ENCODE measurements around the gene NEURL1.

NEURL1 gene

DNA sequence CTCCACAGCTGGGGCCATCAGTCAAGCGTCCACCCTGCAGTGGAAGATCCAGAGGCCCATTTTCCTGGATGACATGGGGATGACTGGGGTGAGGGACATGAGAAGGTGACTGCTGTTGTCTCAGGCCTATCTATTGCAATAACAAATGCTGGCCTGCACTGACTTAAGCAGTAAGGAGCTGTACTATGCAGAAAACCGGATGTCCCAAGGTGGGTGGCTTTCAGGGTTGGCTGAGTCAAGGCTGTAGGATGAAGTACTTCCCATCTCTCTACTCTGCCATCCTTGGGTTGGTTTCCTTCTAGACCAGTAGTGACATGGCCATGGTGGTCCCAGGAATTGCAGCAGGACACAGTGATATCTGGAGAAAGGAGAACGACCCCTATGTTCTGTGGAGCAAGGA is 48.1 kb downstream of the NEURL1 start:
- Histone ChIP-seq H3K4me2 (ENCODE audit: low read depth, low read length, poor library complexity, severe bottlenecking) (no peak overlapping the region), H3K27ac (ENCODE audit: low read depth, low read length) (no peak overlapping the region), H3K36me3 (ENCODE audit: low read length) (no peaks in the 10 kb centered on the region), H3K9me2 (replicated peaks; ENCODE audit: insufficient read depth, low read length) (no peaks in the 10 kb centered on the region), H2AFZ (ENCODE audit: low read depth, low read length, severe bottlenecking) (no peak overlapping the region), H3K27me3 (ENCODE audit: low read length) (no peaks in the 10 kb centered on the region), H3K79me2 (ENCODE audit: insufficient read depth, low read length) (no peaks in the 10 kb centered on the region), H4K20me1 (ENCODE audit: low read depth, low read length) (no peaks in the 10 kb centered on the region), H3K9me3 (ENCODE audit: insufficient read depth, low read length) (no peaks in the 10 kb centered on the region), H3F3A (ENCODE audit: insufficient read depth) (no peaks in the 10 kb centered on the region), H3K9ac (ENCODE audit: low read length) (no peak overlapping the region), H3K4me3 (ENCODE audit: insufficient read depth, low read length, poor library complexity, severe bottlenecking) (no peak overlapping the region)
- TF ChIP-seq CTCF (IDR thresholded peaks at IDR 0.05; ENCODE audit: insufficient read depth, low read length, poor library complexity, severe bottlenecking) (no peak), EZH2phosphoT487 (conservative IDR thresholded peaks at IDR 0.05; ENCODE audit: low read length) (no peak)

DNA sequence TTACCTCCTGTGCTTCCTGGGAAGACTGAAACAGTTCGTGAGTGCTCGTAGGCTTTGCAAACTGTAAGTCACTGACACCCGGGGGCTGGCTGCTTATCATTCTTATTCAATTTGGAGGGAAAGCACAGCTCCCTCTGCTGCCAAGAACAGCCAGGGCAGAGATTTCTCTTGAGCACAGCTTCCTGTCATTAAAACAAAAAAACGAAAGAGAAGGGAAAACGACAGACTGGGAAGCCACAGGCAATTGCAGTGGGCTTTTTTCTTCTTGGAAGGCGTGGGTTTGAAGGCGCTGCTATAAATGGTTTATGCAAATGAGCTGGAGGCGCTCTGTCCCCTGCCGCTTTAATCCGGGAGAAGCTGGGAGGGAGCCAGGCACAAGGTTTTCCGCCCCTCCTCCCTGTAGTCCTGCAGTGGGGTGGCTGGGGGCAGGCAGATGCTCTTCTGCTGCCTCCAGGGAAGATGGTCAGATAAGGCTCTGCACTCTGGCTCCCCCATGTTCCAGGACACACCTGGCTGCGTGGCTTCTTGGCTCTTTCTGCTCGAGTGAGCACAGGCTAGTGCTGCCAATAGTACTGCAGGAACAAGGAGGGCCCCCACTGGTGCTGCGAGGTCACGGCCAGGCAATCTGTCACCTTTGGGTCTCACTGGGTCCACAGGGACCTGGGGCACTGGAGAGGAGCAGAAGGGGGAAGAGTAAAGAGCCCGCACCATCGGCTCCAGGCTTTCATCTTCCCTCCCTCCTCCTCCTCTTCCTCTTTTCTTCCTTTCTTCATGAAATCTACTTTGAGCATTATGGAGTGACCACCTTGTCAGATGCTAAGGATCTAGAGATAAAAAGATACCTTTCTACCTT is 49.5 kb downstream of the NEURL1 start:
- TF ChIP-seq EZH2phosphoT487 (conservative IDR thresholded peaks at IDR 0.05; ENCODE audit: low read length) = no peak
- peak; percentile 18 for TF ChIP-seq CTCF (IDR thresholded peaks at IDR 0.05; ENCODE audit: insufficient read depth, low read length, poor library complexity, severe bottlenecking)
- Histone ChIP-seq H3K79me2 (ENCODE audit: insufficient read depth, low read length) (no peaks in the 10 kb centered on the region), H3K9ac (ENCODE audit: low read length) (no peak overlapping the region), H3K27me3 (ENCODE audit: low read length) (no peaks in the 10 kb centered on the region), H3K36me3 (ENCODE audit: low read length) (no peaks in the 10 kb centered on the region), H3K9me2 (replicated peaks; ENCODE audit: insufficient read depth, low read length) (no peaks in the 10 kb centered on the region), H3K27ac (ENCODE audit: low read depth, low read length) (no peak overlapping the region), H3K9me3 (ENCODE audit: insufficient read depth, low read length) (no peaks in the 10 kb centered on the region), H4K20me1 (ENCODE audit: low read depth, low read length) (no peaks in the 10 kb centered on the region), H2AFZ (ENCODE audit: low read depth, low read length, severe bottlenecking) (no peak overlapping the region), H3F3A (ENCODE audit: insufficient read depth) (no peaks in the 10 kb centered on the region), H3K4me2 (ENCODE audit: low read depth, low read length, poor library complexity, severe bottlenecking) (peak overlapping the region; percentile 36), H3K4me3 (ENCODE audit: insufficient read depth, low read length, poor library complexity, severe bottlenecking) (no peak overlapping the region)

DNA sequence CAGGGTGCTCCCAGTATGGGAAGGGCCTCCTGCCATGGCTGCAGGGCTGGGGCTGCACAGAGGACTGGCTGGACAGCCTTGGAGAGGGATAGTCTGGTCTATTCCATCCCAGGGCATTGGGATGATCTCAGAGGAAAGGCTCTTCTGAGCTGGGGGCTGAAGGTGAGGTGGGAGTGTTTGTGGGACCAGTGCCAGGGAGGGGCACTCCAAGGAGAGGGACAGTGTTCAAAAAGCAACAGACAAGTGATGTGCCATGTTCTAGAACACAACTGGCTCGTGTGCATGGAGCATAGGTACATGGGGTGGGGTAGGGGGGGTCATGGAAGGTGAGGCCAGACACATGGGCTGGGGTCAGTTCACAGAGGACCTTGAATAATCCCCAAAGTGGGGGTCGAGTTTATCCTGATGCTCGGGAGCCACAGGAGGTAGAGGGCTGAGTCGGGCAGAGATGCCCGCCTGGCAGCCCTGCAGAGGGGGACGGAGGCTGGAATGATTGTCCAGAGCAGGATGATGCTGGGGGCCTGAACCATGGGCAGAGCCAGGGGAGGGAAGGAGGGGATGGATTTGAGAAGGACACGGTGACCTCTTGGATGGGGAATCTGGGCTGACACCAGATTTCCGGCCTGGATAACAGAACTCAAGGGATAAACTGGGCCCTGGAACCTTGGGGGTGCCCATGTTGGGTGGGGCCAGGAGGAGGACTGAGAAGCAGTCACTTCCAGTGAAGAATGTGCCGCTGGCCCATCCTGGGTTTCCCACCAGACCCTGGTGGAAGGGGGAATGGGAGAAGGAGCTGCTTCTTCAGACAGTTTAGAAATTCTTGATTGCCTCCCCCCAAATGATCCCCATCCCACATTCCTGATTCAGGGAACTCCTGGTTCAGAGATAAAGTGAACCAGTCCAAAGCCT is 50.4 kb downstream of the NEURL1 start:
- H2AFZ ChIP-seq (ENCODE audit: low read depth, low read length, severe bottlenecking) = no peak overlapping the region
- no peaks in the 10 kb centered on the region for H3K36me3 ChIP-seq (ENCODE audit: low read length)
- H3K27me3 ChIP-seq (ENCODE audit: low read length) = no peaks in the 10 kb centered on the region
- H3K27ac ChIP-seq (ENCODE audit: low read depth, low read length) = no peak overlapping the region
- H3K9me3 ChIP-seq (ENCODE audit: insufficient read depth, low read length) = no peaks in the 10 kb centered on the region
- no peaks in the 10 kb centered on the region for H3K9me2 ChIP-seq (replicated peaks; ENCODE audit: insufficient read depth, low read length)
- no peak overlapping the region for H3K4me3 ChIP-seq (ENCODE audit: insufficient read depth, low read length, poor library complexity, severe bottlenecking)
- no peaks in the 10 kb centered on the region for H3K79me2 ChIP-seq (ENCODE audit: insufficient read depth, low read length)
- TF ChIP-seq EZH2phosphoT487 (conservative IDR thresholded peaks at IDR 0.05; ENCODE audit: low read length) = no peak
- TF ChIP-seq CTCF (IDR thresholded peaks at IDR 0.05; ENCODE audit: insufficient read depth, low read length, poor library complexity, severe bottlenecking) = no peak
- H4K20me1 ChIP-seq (ENCODE audit: low read depth, low read length) = no peaks in the 10 kb centered on the region
- H3F3A ChIP-seq (ENCODE audit: insufficient read depth) = no peaks in the 10 kb centered on the region
- no peak overlapping the region for H3K4me2 ChIP-seq (ENCODE audit: low read depth, low read length, poor library complexity, severe bottlenecking)
- H3K9ac ChIP-seq (ENCODE audit: low read length) = no peak overlapping the region
